IPS-11a (cell line): Measurements from ENCODE around the gene AOC3.

Experiments
- H3K4me3 ChIP-seq: one replicate; pipeline ENCODE4 v1.5.1; 2013; ENCODE audit warnings: low read depth, low read length, control low read depth

Gene AOC3, protein sequence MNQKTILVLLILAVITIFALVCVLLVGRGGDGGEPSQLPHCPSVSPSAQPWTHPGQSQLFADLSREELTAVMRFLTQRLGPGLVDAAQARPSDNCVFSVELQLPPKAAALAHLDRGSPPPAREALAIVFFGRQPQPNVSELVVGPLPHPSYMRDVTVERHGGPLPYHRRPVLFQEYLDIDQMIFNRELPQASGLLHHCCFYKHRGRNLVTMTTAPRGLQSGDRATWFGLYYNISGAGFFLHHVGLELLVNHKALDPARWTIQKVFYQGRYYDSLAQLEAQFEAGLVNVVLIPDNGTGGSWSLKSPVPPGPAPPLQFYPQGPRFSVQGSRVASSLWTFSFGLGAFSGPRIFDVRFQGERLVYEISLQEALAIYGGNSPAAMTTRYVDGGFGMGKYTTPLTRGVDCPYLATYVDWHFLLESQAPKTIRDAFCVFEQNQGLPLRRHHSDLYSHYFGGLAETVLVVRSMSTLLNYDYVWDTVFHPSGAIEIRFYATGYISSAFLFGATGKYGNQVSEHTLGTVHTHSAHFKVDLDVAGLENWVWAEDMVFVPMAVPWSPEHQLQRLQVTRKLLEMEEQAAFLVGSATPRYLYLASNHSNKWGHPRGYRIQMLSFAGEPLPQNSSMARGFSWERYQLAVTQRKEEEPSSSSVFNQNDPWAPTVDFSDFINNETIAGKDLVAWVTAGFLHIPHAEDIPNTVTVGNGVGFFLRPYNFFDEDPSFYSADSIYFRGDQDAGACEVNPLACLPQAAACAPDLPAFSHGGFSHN

GRCh38 chr17:42850954-42851353, at the start of gene AOC3:
AOC3 (plus strand) TSS chr17:42851199; CDS start chr17:42851344, 145 bp downstream.
- no peak within 1 kb of the TSS for H3K4me3 ChIP-seq

- H3K4me3 ChIP-seq: no peak overlapping the region
Measured at GRCh38 chr17:42803074-42803883, 47.7 kb upstream of the AOC3 start.

DNA sequence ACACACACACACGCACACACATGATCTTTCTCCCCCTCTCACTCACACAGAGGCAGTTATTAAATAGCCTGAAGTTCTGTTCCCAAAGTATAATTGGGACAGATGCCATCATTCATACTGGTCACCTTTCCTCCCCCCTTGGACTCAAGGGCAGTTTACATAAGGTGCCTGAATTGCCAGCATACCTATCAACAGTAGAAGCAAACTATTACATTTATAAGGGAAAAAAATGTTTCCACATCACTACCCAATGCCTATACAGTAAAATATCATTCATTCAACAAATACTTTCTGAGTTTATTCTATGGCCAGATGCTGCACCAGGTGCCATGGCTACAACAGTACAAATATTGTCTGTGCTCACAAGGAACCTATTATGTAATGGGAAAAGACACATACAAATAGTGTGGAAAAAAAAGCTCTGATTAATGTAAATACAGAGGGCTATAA, 46.1 kb upstream of the AOC3 start:
- H3K4me3 ChIP-seq: no peak overlapping the region

DNA sequence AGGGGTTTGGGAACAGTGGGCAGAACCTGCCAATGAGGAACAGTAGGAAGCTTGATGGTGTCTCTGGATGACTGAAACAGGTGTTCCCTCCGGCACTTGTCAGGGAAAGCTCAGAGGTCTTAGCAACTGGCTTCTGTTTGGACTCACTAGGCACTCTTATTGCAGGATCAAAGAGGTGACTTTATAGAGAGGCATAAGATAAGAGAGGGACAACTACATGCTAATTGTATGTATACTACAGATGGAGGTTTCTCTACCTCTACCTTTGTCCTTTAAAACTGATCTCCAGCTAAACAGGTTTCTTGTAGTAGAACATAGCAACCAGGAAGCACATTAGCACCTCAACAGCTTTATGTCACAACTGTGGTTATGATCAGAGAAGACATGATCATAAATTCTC, 44.8 kb upstream of the AOC3 start:
- H3K4me3 ChIP-seq: no peak overlapping the region

DNA sequence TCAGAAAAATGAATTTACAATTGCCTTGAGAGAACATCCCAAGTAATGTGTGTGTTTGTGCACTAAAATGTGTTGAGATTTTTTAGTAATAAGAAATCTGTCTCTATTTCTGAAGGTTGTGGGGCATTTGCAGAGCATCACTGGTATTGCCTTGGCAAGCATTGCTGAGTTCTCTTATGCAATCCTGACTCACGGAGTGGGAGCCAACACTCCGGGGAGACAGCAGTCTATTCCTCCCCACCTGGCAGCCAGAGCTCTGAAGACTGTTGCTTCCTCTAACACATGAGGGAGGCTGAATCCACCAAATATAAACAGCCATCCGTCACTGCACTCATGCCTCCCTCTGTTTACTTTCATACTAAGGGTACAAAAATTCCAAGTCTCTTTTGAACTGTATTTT, 41.7 kb upstream of the AOC3 start:
- H3K4me3 ChIP-seq: no peak overlapping the region

DNA sequence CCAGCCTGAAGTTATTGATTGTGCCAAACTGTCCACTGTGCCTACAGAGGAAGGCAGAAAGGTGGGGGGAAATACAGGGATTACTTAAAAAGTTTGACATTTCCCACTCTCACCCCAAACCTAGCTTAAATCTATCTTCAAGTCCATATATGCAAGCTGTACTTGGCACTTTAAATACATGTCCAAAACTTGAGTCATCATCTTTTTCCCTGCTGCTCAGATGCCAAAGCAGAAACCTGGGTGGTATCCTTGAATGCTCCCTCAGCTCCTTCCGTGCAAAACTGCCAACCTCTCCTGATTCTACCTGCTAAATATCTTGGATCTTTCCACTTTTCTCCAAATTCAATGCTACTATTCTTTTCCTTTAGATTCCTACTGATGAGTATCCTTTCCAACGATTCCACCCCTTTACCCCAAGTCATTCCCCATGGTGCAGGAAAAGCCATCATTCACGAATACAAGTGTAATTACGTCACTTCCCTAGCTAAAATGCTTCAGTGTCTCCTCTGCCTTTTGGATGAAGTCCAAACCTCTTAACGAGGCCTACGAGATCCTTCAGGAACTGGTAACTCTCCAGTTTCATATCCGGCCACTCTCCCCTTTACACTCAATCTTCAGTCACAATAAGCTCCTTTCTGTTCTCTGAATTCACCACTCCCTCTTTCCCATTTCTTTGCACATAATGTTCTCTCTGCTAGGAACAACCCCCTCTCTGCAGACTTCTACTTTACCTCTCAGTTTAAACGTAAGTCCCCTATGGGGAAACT, 36.2 kb upstream of the AOC3 start:
- no peak overlapping the region for H3K4me3 ChIP-seq

DNA sequence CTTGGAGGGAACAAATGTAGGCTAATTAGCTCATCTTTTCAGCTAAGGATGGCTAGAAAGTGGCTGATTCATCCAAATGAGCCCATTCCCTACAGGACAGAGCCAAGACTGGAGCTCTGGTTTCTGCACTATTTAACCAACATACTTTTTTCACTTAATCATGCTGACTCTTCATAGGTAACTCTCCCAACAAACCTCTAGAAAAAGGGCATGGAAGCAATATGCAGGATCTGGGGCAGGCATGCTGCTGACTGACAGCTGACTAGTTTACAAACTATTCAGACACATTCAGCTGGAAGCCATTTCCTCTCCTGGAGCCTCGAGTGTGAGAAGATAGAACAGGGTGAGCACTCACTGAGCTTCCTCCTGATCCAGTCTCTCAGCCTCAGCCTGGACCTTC, 33.1 kb upstream of the AOC3 start:
- no peak overlapping the region for H3K4me3 ChIP-seq

DNA sequence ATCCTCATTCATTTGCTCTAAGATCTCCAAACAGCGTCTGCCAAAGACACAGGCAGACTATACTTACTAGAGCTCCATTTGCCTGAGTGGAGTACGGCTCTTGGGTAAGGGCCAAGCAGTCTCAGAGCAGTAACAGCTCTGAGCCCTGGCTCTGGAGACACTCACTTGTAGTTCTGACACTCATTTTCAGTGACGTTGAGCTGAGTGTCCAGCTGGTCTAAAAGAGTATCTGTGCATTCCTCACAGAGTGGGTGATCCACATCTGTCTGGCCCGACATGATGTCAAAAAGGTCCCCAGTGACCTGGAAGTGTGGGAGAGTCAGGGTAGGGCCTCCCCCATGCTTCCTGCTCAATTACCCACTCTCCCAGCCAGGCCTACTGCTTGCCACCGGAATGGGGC, 32.6 kb upstream of the AOC3 start:
- H3K4me3 ChIP-seq: no peak overlapping the region

- H3K4me3 ChIP-seq: no peak overlapping the region
Measured at GRCh38 chr17:42819939-42820535, 31.0 kb upstream of the AOC3 start.

- no peak overlapping the region for H3K4me3 ChIP-seq
Measured at GRCh38 chr17:42821176-42821575, 29.8 kb upstream of the AOC3 start.

- H3K4me3 ChIP-seq: no peak overlapping the region
Measured at GRCh38 chr17:42827472-42827871, 23.5 kb upstream of the AOC3 start.

- no peak overlapping the region for H3K4me3 ChIP-seq
Measured at GRCh38 chr17:42830971-42831370, 20.0 kb upstream of the AOC3 start.

DNA sequence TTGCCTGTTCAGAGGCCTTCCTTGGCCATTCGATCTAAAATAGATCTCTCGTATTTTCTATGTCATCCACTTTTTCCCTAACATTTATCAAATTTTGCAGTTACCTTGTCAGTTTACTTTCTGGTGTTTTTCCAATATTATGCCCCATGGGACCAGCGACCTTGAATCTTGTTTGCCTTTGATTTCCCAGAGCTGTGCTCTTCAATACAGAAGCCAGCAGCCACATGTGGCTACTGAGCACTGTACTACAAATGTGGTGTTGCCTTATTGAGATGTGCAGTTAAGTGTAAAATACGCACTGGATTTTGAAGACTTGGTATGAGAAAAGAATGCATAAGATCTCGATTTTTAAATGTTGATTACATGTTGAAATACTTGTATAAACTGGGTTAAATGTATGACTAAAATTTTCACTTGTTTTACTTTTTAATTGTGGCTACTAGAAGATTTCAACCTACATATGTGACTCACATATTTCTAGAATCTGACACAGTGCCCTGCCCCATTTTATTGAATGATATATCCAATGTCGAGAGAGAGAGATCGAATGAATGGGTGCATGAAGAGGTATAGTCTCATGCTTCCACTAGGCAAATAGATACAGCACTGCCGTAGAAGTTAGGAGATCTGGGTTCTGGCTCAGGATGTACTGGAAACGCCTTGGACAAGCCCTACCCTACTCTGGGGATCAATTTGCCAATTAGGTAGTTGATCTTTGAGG, 18.6 kb upstream of the AOC3 start:
- peak overlapping the region; percentile 98 for H3K4me3 ChIP-seq

DNA sequence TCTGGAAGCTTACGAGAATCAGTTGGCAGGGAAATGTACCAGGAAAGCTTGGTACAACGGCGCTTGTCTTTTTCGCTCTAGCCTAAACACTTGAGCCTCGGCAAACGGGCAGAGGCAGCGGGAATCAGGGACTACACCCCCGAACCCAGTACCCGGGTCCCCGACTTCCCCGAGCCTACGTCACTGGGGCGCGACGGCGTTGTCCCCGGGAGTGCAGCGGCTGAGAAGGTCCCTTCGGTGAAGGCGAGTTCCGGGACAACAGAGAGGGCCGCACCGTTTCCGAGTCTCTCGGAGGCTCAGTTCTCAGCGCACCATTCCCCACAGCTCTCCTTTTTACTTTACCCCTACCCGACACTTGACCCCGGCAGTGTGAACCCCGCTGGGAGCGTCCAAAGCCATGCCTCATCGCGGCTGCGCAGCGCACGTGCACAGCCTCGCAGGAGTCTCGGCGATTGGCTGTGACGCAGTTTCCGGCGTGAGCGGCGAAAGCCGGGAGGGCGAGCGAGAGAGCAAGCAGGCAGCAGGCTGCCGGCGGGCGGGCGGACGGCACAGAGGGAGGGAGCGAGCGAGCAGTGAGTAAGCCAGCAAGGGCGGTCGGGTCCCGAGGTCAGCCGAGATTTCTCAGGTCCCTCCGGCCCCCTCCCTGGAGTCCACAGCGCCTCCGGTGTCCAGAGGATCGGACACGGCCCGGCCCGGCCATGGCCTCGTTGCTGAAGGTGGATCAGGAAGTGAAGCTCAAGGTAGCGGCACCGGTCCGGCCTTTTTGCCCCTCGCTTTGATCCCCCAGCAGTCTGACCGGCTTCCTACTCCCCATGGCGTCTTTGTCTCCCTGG, 17.8 kb upstream of the AOC3 start, which contains the start of gene PSME3:
PSME3 (plus strand) TSS at position 464 of the 833 bp plus-strand sequence; CDS start at position 699, 235 bp downstream.
- H3K4me3 ChIP-seq: peak within 1 kb of the TSS; percentile 98

GRCh38 chr17:42833767-42834422, 17.1 kb upstream of the AOC3 start:
- peak overlapping the region; percentile 98 for H3K4me3 ChIP-seq

DNA sequence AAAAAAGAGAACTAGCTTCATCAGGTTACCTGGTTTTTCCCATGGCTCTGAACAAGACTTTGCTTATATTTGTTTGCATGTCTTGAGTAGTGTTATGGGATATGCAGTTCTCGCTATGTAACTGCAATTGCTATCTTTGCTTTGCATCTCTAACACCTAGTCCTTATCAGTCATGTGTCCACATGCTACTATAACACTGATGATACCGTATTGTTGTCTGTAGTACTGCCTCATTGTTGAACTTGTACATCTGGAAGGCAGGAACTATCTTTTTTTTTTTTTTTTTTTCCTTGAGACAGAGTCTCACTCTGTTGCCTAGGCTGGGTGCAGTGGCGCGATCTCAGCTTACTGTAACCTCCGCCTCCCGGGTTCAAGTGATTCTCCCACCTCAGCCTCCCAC, 15.3 kb upstream of the AOC3 start:
- H3K4me3 ChIP-seq: no peak overlapping the region

- H3K4me3 ChIP-seq: no peak overlapping the region
Measured at GRCh38 chr17:42841975-42842685, 8.9 kb upstream of the AOC3 start.
